Right cardiac atrium (tissue), 5 donors: Measurements from ENCODE around the gene MORN5. TPM values are rescaled to one million over a fixed set of nuclear protein-coding genes. Genes with fewer than 3 reads are reported as not detected.

Experiments
- ATAC-seq, 2 donors: fragments of 200-7000 bp; cut with Tn5 transposase; one replicate each; pipeline versions ENCODE4 v1.8.0 to v1.9.1; 2020; ENCODE audit warnings: moderate library complexity in 2 of 2, mild to moderate bottlenecking in 1 of 2
- DNase-seq, 3 donors: peaks; one replicate each; pipeline ENCODE4 v3.0.0-alpha.2; 2020
- H3K27ac ChIP-seq: one replicate; pipeline ENCODE4 v1.5.1; 2013; ENCODE audit warnings: mild to moderate bottlenecking, low read length, control low read depth, moderate library complexity
- H3K27me3 ChIP-seq: one replicate; pipeline ENCODE4 v1.6.1; 2013; ENCODE audit not compliant: control insufficient read depth, insufficient read depth
- H3K4me1 ChIP-seq: one replicate; pipeline ENCODE4 v1.6.1; 2013; ENCODE audit warnings: low read length; ENCODE audit not compliant: control insufficient read depth, insufficient read depth
- H3K4me3 ChIP-seq: one replicate; pipeline ENCODE4 v1.5.1; 2013; ENCODE audit warnings: low read length, control low read depth
- H3K9me3 ChIP-seq: one replicate; pipeline ENCODE4 v1.6.1; 2013; ENCODE audit warnings: low read length; ENCODE audit not compliant: control insufficient read depth
- WGBS: extraction: QIAGEN DNeasy Blood & Tissue Kit; methylation state at CpG from one replicate; pipeline ENCODE4 v1.1.7; 2013; 5-methylcytosine and 5-hydroxymethylcytosine counted together
- intact Hi-C, 4 donors: fragments of 100-400 bp; cut with DNase I; formaldehyde crosslinking; loops; one replicate each; pipeline versions ENCODE4 v1.11.0 to v1.14.0; 2022 to 2023
- polyA plus RNA-seq: library from polyadenylated mRNA; stranded (reverse); fragments of 200-250 nt; gene quantifications from one replicate; pipeline ENCODE4 v1.2.3, GENCODE V29; 2013
- total RNA-seq, 4 donors: library from RNA; stranded (reverse); fragmentation: NEBNext Ultra II Directional; extraction: Animal tissue kit (Norgen Biotek cat#: 25700); gene quantifications; one replicate each; pipeline ENCODE4 v1.2.1, GENCODE V29; 2021
- donor health status: healthy with polysubstance abuse.
- donor health status: DM: no; HTN: yes; CAD: no.
- donor health status: DM: no; HTN: no; CAD: no.
- donor health status: DM: no; HTN: yes; CAD: no; lungs with severe emphysema.
- donor health status: DM: yes; HTN: yes; CAD: no.

Gene MORN5
- total and polyA plus RNA-seq, 5 donors, result 0.25 TPM; not detected in 4

DNA sequence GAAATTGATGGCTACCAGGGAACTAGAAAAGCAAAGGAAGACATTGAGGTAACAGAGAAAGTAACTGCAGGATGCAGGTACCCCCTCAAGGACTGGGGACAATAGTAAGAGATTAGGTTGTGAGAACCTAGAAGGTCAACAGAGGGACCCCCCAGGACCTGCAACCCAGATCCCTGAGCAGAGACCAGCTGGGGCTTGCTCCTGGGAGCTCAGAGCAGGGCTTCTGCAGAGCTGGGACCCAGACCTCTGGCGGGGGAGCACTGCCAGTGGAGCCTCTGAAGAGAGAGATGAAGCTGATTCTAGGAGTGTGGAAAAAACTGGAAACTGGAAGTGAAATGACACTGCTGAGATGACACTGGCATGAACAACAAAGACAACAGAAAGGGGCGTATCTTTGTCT lies 17.2 kb downstream of the MORN5 start:
- WGBS, result 79% methylated on average over 2 of the region's 2 CpGs
- ATAC-seq, result no peak

GRCh38 chr9:122179054-122179689 lies 19.5 kb downstream of the MORN5 start:
- 89% methylated on average over 5 of the region's 5 CpGs for WGBS
- no peaks in the 10 kb centered on the region for H3K4me1 ChIP-seq
- H3K27ac ChIP-seq, result no peak overlapping the region
- no peak for ATAC-seq
- DNase-seq, result no peak
- no peak overlapping the region for H3K4me3 ChIP-seq
- intact Hi-C loops, result no loop called here
- H3K27me3 ChIP-seq, result no peaks in the 10 kb centered on the region
- no peaks in the 10 kb centered on the region for H3K9me3 ChIP-seq

More for the DNA sequence above, 17.2 kb downstream of the MORN5 start:
- Histone ChIP-seq H3K9me3 (no peaks in the 10 kb centered on the region), H3K4me3 (no peak overlapping the region), H3K27me3 (no peaks in the 10 kb centered on the region), H3K4me1 (no peaks in the 10 kb centered on the region), H3K27ac (no peak overlapping the region)
- intact Hi-C loops, result no loop called here
- DNase-seq, result no peak

- Histone ChIP-seq H3K9me3 (no peaks in the 10 kb centered on the region), H3K4me1 (no peaks in the 10 kb centered on the region)
These were observed 20.0 kb downstream of the MORN5 start for GRCh38 chr9:122179690-122180074.

DNA sequence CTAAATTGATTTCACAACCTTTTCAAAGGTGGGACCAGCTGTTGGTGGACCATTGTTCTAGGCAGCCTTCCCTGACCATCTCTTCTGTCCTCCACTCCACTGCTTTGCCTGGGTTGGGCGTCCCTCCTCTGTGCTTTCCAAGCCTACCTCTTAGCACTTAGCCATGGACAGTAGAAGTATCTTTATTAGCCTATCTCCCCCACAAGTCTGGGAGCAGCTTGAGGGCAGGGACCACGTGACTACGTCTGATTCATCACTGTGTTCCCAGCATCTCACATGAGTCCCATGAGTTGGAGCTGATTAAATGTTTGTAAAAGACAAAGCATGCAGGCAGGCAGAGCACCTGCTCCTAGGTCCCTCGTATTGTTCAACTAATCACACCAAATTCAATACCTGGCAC lies 20.9 kb downstream of the MORN5 start:
- WGBS, result 61% methylated on average over 4 of the region's 4 CpGs
- H3K27me3 ChIP-seq, result no peaks in the 10 kb centered on the region
- no peak overlapping the region for H3K4me3 ChIP-seq
- DNase-seq (no peak), ATAC-seq (no peak)
- no peaks in the 10 kb centered on the region for H3K9me3 ChIP-seq
- intact Hi-C loops, result no loop called here
- no peaks in the 10 kb centered on the region for H3K4me1 ChIP-seq
- no peak overlapping the region for H3K27ac ChIP-seq

More at GRCh38 chr9:122179690-122180074, 20.0 kb downstream of the MORN5 start:
- H3K27ac ChIP-seq, result no peak overlapping the region
- ATAC-seq, result no peak
- DNase-seq, result no peak
- 76% methylated on average over 2 of the region's 2 CpGs for WGBS
- intact Hi-C loops, result no loop called here
- H3K27me3 ChIP-seq, result no peaks in the 10 kb centered on the region
- H3K4me3 ChIP-seq, result no peak overlapping the region

DNA sequence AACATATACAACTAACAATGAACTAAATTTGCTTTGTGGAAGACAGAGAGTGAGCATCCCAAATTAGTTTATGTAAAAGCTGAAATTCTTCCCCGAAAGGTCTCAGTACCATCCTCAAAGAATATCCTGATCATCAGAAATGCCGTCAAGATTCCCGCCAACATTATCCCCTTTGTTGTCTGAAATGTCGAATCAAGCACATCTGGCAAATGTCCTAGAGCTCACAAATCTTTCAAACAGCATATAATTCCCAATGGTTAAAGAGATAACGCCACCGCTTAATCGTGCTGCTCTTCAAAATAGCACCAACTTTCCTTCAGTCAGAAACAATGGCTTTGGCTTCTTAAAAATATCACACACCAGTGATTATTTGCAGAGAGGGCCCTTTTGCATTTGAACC lies 23.8 kb downstream of the MORN5 start:
- WGBS, result 34% methylated on average over 7 of the region's 7 CpGs
- no peak overlapping the region for H3K4me3 ChIP-seq
- ATAC-seq (no peak), DNase-seq (no peak)
- intact Hi-C loops, result no loop called here
- no peaks in the 10 kb centered on the region for H3K4me1 ChIP-seq
- H3K27me3 ChIP-seq, result no peaks in the 10 kb centered on the region
- H3K9me3 ChIP-seq, result no peaks in the 10 kb centered on the region
- H3K27ac ChIP-seq, result no peak overlapping the region

DNA sequence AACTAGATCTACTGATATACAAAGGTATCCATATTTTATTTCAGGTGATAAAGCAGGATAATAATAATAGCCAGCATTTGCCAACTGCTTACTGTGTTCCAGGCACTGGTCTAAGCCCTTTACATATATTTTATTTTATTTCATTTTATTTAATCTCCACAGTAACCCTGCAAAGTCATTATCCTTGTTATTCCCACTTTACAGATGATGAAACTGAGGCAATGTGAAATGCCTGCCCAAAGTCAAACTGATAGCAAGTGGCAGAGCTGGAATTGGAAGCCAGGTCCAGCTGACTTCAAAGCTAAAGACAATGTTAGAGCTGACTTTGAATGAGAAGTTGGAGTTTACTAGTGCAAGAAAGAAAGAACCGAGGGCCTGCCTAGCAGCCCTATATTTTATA lies 24.8 kb downstream of the MORN5 start:
- Histone ChIP-seq H3K4me3 (no peak overlapping the region), H3K9me3 (no peaks in the 10 kb centered on the region), H3K27ac (no peak overlapping the region), H3K27me3 (no peaks in the 10 kb centered on the region), H3K4me1 (no peaks in the 10 kb centered on the region)
- DNase-seq (no peak), ATAC-seq (no peak)
- WGBS, result 90% methylated on average over 1 of the region's 1 CpG
- intact Hi-C loops, result no loop called here

DNA sequence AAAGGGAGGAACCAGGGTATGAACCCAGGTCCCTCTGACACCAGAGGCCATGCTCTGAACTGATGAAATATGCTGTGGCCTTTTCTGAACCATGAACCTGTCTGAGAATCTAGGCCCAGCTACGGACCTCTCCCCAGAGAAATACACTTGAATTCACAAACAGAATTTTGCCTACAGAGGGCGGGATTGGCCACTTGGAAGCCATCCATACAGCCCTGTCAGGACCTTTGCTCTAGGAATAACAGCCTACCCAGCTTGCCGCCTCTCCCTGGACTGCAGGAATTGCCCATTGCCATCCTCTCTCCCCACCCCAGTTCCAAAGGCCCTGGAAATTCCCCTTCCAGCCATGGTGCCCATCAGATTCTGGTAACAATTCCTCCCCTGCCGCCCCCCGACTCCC lies 26.6 kb downstream of the MORN5 start:
- ATAC-seq (no peak), DNase-seq (no peak)
- H3K9me3 ChIP-seq, result no peaks in the 10 kb centered on the region
- H3K27ac ChIP-seq, result no peak overlapping the region
- no peak overlapping the region for H3K4me3 ChIP-seq
- WGBS, result 73% methylated on average over 5 of the region's 5 CpGs
- H3K27me3 ChIP-seq, result no peaks in the 10 kb centered on the region
- intact Hi-C loops, result no loop called here
- no peaks in the 10 kb centered on the region for H3K4me1 ChIP-seq

DNA sequence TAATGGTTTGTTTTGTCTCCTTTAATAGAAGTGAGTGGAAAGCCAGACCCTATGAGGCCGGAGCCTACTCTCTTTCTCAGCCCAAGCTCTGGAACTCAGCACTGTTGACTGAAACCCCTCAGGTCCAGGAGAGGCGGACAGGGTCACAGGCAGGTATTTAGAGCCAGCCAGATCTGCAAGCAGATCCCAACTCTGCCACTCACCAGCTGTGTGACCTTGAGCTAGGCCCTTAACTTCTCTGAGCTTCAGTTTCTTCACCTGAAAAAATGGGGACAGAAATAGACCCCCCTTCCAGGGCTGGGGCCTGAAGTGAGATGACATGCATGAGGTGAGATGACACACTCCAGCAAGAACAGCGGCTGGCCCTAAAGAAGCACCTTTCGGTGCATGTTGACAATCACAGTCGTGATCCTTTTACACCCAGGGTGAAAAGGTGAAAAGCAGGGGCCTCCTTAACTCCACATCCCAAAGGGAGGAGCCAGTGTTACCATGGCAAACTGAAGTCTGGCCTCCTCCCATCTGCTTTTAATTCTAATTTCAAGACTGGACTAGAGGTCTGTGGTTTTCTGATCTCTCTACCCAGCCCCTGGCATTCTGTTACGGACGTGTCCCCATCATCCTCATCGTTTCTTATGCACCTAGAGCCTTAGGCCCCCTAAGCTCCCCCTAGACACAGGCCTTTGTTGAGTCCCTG lies 27.2 kb downstream of the MORN5 start:
- DNase-seq, result no peak
- 89% methylated on average over 8 of the region's 8 CpGs for WGBS
- Histone ChIP-seq H3K27ac (no peak overlapping the region), H3K4me3 (no peak overlapping the region), H3K9me3 (no peaks in the 10 kb centered on the region), H3K4me1 (no peaks in the 10 kb centered on the region), H3K27me3 (no peaks in the 10 kb centered on the region)
- intact Hi-C loops, result no loop called here
- no peak for ATAC-seq

- ATAC-seq, result no peak
- WGBS, result 87% methylated on average over 6 of the region's 6 CpGs
These were observed 28.7 kb downstream of the MORN5 start for GRCh38 chr9:122188369-122188768.

GRCh38 chr9:122190597-122191381 lies 31.1 kb downstream of the MORN5 start:
- Histone ChIP-seq H3K4me3 (no peak overlapping the region), H3K27ac (no peak overlapping the region), H3K4me1 (no peaks in the 10 kb centered on the region), H3K27me3 (no peaks in the 10 kb centered on the region), H3K9me3 (no peaks in the 10 kb centered on the region)
- intact Hi-C loops, result no loop called here
- ATAC-seq (peak in 1 of 2 donors; percentile 25), DNase-seq (no peak)
- WGBS, result 79% methylated on average over 12 of the region's 12 CpGs

More at GRCh38 chr9:122188369-122188768, 28.7 kb downstream of the MORN5 start:
- intact Hi-C loops, result no loop called here
- Histone ChIP-seq H3K27ac (no peak overlapping the region), H3K4me1 (no peaks in the 10 kb centered on the region), H3K4me3 (no peak overlapping the region), H3K9me3 (no peaks in the 10 kb centered on the region), H3K27me3 (no peaks in the 10 kb centered on the region)
- no peak for DNase-seq

- Histone ChIP-seq H3K27ac (no peak overlapping the region), H3K4me3 (no peak overlapping the region), H3K9me3 (no peaks in the 10 kb centered on the region), H3K4me1 (no peaks in the 10 kb centered on the region), H3K27me3 (no peaks in the 10 kb centered on the region)
- intact Hi-C loops, result no loop called here
- WGBS, result 63% methylated on average over 11 of the region's 11 CpGs
- ATAC-seq (no peak), DNase-seq (no peak)
These were observed 31.9 kb downstream of the MORN5 start for GRCh38 chr9:122191584-122191983.
